ENCODE measurements around the gene PSMA2. TPM values are rescaled to one million over a fixed set of nuclear protein-coding genes. Genes with fewer than 3 reads are reported as not detected.

PSMA2 gene
- total and polyA plus RNA-seq, 2 donors (not counting 1 experiment from before 2014, with no cell fraction given), result 27.2 to 161 TPM

Other genes starting within 250 kb of the PSMA2 start
- gene C7orf25, start 20.1 kb downstream of the PSMA2 start, total RNA-seq, result 5.9 and 8.8 TPM in 2 replicates
- 5.9 and 8.5 TPM in 2 replicates for gene C7orf25, start 20.1 kb downstream of the PSMA2 start, polyA plus RNA-seq
- 55.5 and 63.7 TPM in 2 replicates for gene MRPL32, start 202 bp upstream of the PSMA2 start, total RNA-seq
- gene MRPL32, start 202 bp upstream of the PSMA2 start, polyA plus RNA-seq, result 54.4 and 58.0 TPM in 2 replicates
- 0.77 and 6.1 TPM in 2 replicates for gene HECW1, start 180.5 kb upstream of the PSMA2 start, total RNA-seq
- 1.1 and 3.0 TPM in 2 replicates for gene HECW1, start 180.5 kb upstream of the PSMA2 start, polyA plus RNA-seq

All from fibroblast of lung (primary cell).